GM12891 (cell line): ENCODE data around the gene OLFM4.

Experiments used
- POLR2A ChIP-seq: IDR thresholded peaks from 2 replicates; pipeline ENCODE4 v1.6.1; 2011; ENCODE audit warnings: low read depth, low read length, control low read depth
- POLR2AphosphoS5 ChIP-seq: IDR thresholded peaks from 2 replicates; pipeline ENCODE4 v1.6.1; 2011; ENCODE audit warnings: low read depth, low read length, control low read depth
- TAF1 ChIP-seq: IDR thresholded peaks from 2 replicates; pipeline ENCODE4 v1.6.1; 2011; ENCODE audit warnings: low read depth, low read length, control low read depth

DNA sequence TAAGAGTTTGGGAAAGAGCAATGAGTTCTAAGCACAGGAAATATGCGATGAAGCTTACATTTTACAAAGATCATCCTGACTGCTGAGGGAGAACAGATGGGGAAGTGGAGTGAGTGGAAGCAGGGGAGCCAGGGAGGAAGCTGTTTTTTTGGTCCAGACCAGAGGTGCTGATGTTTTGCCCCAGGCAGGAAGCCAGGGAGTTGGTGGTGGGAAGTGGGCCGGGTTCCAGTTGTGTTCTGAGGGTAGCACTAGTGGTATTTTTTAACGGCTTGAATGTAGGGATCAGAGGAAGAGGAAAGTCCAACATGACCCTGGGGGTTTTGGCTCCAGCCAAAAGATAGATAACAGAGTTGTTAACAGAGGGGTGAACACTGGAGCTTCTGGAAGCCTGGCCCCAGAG, 20.7 kb upstream of the OLFM4 start:
- TF ChIP-seq TAF1 = no peak
- TF ChIP-seq POLR2A = no peak
- TF ChIP-seq POLR2AphosphoS5 = no peak
